Dendritic cell treated with granulocyte-macrophage colony-stimulating factor and Interleukin-4, amounts not matched to agents 40 ng/mL and 50 ng/mL, for 4 days (primary cell): Measurements from ENCODE around the gene GM2A.
"Not testable (repeated sequence)": the region's sequence is repeated elsewhere in the genome, so short reads cannot be mapped to it uniquely, and the experiment has no call there.

ENCODE experiments used
- H3K27ac Mint-ChIP-seq: one replicate; pipeline ENCODE4 v1.8.0; 2022; ENCODE audit warnings: mild to moderate bottlenecking, mixed read lengths
- H3K27me3 Mint-ChIP-seq: one replicate; pipeline ENCODE4 v1.8.0; 2022; ENCODE audit warnings: mild to moderate bottlenecking, mixed read lengths
- H3K36me3 Mint-ChIP-seq: one replicate; pipeline ENCODE4 v1.8.0; 2022; ENCODE audit warnings: low read depth, mixed read lengths
- H3K4me1 Mint-ChIP-seq: one replicate; pipeline ENCODE4 v1.8.0; 2022; ENCODE audit warnings: low read depth, mixed read lengths
- H3K4me3 Mint-ChIP-seq: one replicate; pipeline ENCODE4 v1.8.0; 2022; ENCODE audit warnings: mild to moderate bottlenecking, moderate library complexity, mixed read lengths
- H3K9me3 Mint-ChIP-seq: one replicate; pipeline ENCODE4 v1.8.0; 2022; ENCODE audit warnings: mixed read lengths
- intact Hi-C: fragments of 100-400 bp; cut with micrococcal nuclease; formaldehyde crosslinking; loops from one replicate; pipeline ENCODE4 v1.15.0; 2022

The GM2A gene

DNA sequence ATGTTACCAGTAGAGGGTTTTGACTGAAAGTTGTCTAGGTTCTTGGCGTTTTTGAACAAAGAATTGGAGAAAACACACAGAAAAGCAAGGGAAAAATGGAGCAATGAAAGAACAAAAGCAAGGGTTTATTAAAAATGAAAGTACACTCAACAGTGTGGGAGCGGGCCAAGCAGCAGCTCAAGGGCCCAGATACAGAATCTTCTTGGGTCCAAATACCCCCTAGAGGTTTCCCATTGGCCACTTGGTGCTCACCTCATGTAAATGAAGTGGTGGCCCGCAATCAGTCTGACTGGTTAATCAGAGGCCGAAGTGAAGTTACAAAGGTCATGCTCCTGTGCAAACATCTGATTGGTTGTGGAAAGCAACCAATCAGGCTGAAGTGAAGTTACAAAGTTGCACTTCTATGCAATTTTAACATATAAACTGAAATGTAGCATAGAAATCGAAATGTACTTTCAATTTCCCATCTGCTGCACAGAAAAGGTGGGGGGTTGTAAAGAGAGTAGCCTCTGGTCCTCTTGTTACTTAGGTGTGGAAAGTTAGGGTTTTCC, 1.9 kb upstream of the GM2A start:
- Mint-ChIP-seq H3K4me3 (no peak overlapping the region), H3K9me3 (no peaks in the 10 kb centered on the region), H3K27me3 (no peaks in the 10 kb centered on the region), H3K4me1 (peaks cover 34% of the 10 kb centered on the region), H3K36me3 (peaks cover 11% of the 10 kb centered on the region), H3K27ac (no peak overlapping the region)
- intact Hi-C loops = loop anchor here (10.0 kb wide), 1 partner anchor 504 kb away; the partner anchor contains the start of gene ATOX1

DNA sequence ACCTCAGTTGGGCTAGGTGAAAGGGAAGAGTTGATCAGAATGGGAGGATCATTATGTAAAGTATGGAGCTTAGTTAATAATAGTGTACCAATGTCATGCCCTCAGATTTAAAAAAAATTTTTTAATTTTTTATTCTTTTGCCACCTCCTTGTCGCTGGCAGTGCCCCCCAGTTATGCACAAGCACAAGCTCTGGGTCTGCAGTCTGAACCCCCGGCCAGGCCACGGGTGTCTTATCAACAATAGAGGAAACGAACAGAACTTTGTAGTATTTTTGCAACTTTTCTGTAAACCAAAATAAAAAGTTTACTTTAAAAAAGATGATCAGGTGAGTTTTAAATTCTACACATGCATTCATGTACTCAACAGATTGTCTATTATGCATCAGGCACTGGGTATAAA, 1.4 kb upstream of the GM2A start:
- intact Hi-C loops = loop anchor here (2.0 to 10.0 kb wide), 3 partner anchors 19 to 503 kb away; partner anchors contain the start of gene ATOX1
- Mint-ChIP-seq H3K27me3 (no peaks in the 10 kb centered on the region), H3K4me1 (peaks cover 37% of the 10 kb centered on the region), H3K36me3 (peaks cover 11% of the 10 kb centered on the region), H3K4me3 (no peak overlapping the region), H3K9me3 (no peaks in the 10 kb centered on the region), H3K27ac (peak overlapping the region; percentile 93)

DNA sequence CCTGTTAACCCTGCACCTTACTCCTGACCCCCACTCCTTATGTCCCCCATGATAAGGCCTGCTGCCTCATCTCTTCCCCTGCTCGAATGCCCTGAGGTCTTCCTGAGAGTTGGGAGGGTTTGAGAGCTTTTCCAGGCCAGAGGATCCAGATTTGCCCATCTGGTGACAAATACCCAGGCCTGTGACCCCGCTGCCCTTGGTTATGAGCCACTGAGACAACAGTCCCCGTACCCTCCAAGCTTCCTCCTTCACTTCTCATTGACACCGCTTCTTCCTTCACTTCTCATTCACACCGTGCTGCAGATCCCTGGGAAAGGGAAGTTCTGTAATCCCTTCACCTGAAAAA, 593 bp downstream of the GM2A start:
- Mint-ChIP-seq H3K36me3 (peaks cover 21% of the 10 kb centered on the region), H3K4me1 (peaks cover 56% of the 10 kb centered on the region), H3K27ac (peak overlapping the region; percentile 93), H3K9me3 (no peaks in the 10 kb centered on the region), H3K4me3 (peak overlapping the region; percentile 98), H3K27me3 (no peaks in the 10 kb centered on the region)
- intact Hi-C loops = loop anchor here (2.0 to 10.0 kb wide), 3 partner anchors 17 to 501 kb away; partner anchors contain the start of gene ATOX1

DNA sequence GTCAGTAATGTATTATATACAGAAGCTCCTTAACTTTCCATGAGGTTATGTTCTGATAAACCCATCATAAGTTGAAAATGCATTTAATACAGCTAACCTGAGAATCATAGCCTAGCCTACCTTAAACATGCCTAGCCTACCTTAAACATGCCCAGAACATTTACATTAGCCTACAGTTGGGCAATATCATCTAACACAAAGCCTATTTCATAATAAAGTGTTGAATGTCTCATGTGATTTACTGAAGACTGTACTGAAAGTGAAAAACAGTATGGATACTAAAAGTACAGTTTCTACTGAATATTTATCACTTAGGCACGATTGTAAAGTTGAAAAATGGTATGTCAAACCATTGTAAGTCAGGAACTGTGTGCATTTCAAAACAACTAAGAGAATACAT, 1.6 kb downstream of the GM2A start:
- intact Hi-C loops = loop anchor here (10.0 kb wide), 1 partner anchor 500 kb away; the partner anchor contains the start of gene ATOX1
- Mint-ChIP-seq H3K36me3 (peaks cover 31% of the 10 kb centered on the region), H3K27me3 (no peaks in the 10 kb centered on the region), H3K27ac (peak overlapping the region; percentile 99), H3K4me1 (peaks cover 66% of the 10 kb centered on the region), H3K9me3 (no peaks in the 10 kb centered on the region), H3K4me3 (peak overlapping the region; percentile 98)

DNA sequence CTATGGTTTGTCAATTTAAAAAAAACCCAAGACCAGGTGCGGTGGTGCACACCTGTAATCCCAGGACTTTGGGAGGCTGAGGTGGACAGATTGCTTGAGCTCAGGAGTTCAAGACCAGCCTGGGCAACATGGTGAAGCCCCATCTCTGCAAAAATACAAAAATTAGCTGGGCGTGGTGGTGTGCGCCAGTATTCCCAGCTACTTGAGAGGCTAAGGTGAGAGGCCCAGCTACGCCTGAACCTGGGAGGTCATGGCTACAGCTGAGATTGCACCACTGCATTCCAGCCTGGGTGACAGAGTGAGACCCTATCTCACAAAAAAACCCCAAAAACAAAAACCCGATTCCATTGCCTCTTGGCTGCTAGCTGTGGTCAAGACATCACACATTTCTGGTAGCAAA, 2.0 kb downstream of the GM2A start:
- H3K27me3 Mint-ChIP-seq, H3K4me3 Mint-ChIP-seq, H3K9me3 Mint-ChIP-seq: not testable (repeated sequence)
- intact Hi-C loops = loop anchor here (10.0 kb wide), 1 partner anchor 500 kb away; the partner anchor contains the start of gene ATOX1
- Mint-ChIP-seq H3K27ac (peak overlapping the region; percentile 99), H3K36me3 (peaks cover 36% of the 10 kb centered on the region), H3K4me1 (peaks cover 70% of the 10 kb centered on the region)

DNA sequence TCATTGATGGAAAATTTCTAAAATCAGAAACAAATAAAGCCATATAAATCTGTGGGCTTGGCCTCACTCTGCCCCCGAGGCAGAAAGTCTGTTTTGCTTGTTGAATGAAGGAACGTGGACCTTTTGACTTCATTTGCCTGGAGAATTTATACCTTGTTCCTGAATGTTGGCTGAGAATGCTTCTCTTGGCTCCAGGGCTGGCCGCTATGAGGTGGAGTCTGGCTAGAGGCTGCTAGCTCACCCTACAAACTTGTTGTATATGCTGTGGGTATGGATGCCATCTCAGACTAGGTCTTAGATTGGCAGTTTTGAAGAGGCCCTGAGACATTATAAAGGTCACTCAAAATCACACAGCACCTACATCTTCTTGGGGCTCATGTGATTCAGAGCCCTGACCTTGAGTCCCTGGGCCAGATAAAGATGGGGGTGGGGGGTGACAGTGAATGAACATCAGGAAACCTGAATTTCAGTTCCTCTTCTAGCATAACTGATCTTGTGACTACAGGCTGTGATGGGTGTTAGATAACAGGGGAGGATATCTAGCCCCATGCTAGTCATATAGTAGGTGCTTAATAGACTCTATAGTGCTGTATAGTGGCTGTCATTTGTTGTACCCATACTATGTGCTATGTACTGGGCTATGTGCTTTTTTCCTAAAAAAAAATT, 2.8 kb downstream of the GM2A start:
- Mint-ChIP-seq H3K27me3 (no peaks in the 10 kb centered on the region), H3K36me3 (peaks cover 39% of the 10 kb centered on the region), H3K27ac (peak overlapping the region; percentile 99), H3K4me3 (peak overlapping the region; percentile 13), H3K4me1 (peaks cover 67% of the 10 kb centered on the region), H3K9me3 (no peaks in the 10 kb centered on the region)
- intact Hi-C loops = loop anchor here (10.0 kb wide), 1 partner anchor 499 kb away; the partner anchor contains the start of gene ATOX1

DNA sequence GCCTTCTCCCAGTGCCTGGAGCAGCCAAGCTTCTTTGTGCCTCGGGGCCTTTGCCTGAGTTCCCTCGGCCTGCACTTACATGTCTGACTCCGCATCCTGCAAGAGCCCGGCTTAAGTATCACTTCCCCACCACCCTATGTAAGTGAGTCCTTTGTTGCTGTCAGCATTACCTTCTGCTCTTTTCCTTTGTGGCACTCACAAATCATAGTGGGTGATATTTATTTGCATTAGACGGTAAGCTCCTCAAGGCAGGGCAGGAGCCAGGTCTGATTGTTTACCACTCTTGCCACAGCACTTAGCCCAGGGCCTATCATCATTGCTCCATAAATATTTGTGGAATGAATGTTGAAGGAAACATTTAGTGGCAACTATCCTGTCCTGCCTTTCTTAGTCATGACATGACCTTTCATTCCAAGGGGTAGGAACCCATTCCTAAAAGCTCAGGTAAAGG, 4.8 kb downstream of the GM2A start:
- Mint-ChIP-seq H3K27me3 (no peaks in the 10 kb centered on the region), H3K4me3 (peak overlapping the region; percentile 62), H3K36me3 (peaks cover 39% of the 10 kb centered on the region), H3K27ac (peak overlapping the region; percentile 99), H3K4me1 (peaks cover 72% of the 10 kb centered on the region), H3K9me3 (no peaks in the 10 kb centered on the region)
- intact Hi-C loops = loop anchor here (10.0 kb wide), 1 partner anchor 497 kb away; the partner anchor contains the start of gene ATOX1

DNA sequence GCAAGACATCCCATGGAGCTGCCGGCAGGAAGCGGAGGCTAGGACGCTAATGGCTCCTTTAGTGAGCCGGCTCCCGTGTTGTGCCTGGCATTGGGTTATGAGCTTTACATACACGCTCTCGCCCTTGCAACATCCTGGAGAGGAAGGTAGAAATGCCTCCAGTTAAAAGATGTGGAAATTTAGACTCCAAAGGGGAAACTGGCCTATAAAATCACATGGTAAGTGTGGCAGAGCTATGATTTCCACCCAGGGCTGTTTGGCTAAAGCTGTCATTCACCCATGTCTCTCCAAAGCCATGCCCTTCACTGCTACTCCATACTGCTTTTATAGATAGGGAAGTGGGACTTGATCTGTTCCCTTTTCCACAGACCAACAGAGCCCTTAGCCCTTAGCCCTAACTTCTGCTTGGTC, 5.2 kb downstream of the GM2A start:
- peaks cover 76% of the 10 kb centered on the region for H3K4me1 Mint-ChIP-seq
- no peaks in the 10 kb centered on the region for H3K9me3 Mint-ChIP-seq
- intact Hi-C loops = loop anchor here (10.0 kb wide), 1 partner anchor 497 kb away; the partner anchor contains the start of gene ATOX1
- peak overlapping the region; percentile 99 for H3K27ac Mint-ChIP-seq
- peaks cover 37% of the 10 kb centered on the region for H3K36me3 Mint-ChIP-seq
- peak overlapping the region; percentile 62 for H3K4me3 Mint-ChIP-seq
- H3K27me3 Mint-ChIP-seq = no peaks in the 10 kb centered on the region

DNA sequence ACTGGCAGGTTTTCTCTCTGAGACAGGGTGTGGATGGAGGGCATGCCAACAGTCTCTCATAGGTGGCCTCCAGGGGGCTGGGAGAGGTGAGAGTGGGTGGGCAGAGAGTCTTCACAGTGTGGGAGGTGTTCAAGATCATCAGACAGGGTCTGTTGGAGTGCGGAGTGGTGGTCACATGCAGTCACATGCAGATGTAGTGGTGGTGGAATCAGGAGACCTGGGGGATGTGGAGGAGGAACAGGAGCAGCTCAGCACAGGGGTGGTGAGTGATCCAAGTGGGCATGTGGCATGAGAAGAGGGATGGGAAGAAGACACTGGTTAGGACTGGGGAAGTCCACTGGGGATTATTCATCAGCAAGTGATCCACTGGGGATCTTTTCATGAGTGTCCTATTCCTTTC, 5.8 kb downstream of the GM2A start:
- Mint-ChIP-seq H3K27ac (peak overlapping the region; percentile 99), H3K9me3 (no peaks in the 10 kb centered on the region), H3K4me1 (peaks cover 77% of the 10 kb centered on the region), H3K4me3 (peak overlapping the region; percentile 40), H3K36me3 (peaks cover 31% of the 10 kb centered on the region), H3K27me3 (no peaks in the 10 kb centered on the region)
- intact Hi-C loops = loop anchor here (10.0 kb wide), 1 partner anchor 496 kb away; the partner anchor contains the start of gene ATOX1

DNA sequence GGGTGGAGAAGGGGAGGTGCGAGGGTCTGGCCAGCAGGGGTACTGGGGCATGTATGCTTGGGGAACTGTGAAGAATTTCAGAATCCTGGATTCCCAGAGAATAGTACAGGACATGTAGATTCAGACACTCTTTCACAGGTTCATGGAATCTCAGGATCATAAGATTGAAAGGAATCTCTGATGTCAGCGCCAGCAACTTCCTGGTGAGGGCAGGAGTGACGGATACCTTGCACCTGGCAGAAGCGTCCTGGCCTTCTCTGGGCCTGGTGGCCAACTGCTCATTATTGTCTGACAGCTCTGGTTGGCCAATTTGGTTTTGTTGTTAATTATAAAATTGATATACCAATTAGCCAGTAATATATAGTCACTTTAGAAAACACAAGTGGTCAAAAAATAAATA, 6.9 kb downstream of the GM2A start:
- Mint-ChIP-seq H3K4me1 (peaks cover 77% of the 10 kb centered on the region), H3K27ac (peak overlapping the region; percentile 99)

DNA sequence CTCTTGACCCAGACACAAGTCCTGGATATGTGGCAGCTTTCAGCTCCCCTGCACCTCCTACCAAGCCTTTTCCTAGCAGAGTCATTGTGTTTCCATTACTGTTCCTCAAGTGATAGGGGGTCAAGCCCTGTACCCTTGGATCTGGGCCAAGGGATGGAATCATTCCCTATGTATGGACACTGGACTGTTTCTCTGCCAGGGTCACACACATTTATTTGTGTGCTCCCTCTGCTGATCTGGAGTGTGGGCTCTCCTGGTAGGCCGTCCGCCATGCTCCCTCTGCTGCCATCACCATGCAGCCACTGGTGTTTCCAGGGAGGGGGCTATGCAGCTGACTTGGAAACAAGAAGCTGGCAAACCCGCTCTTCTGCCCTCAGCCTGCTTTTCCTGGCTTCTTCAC, 9.5 kb downstream of the GM2A start:
- no peaks in the 10 kb centered on the region for H3K27me3 Mint-ChIP-seq
- no peak overlapping the region for H3K27ac Mint-ChIP-seq
- H3K4me1 Mint-ChIP-seq = peaks cover 57% of the 10 kb centered on the region
- no peaks in the 10 kb centered on the region for H3K9me3 Mint-ChIP-seq
- H3K4me3 Mint-ChIP-seq = no peak overlapping the region
- H3K36me3 Mint-ChIP-seq = peaks cover 22% of the 10 kb centered on the region
- intact Hi-C loops = no loop called here

More for the DNA sequence above, 6.9 kb downstream of the GM2A start:
- peaks cover 28% of the 10 kb centered on the region for H3K36me3 Mint-ChIP-seq
- intact Hi-C loops = loop anchor here (10.0 kb wide), 1 partner anchor 495 kb away; the partner anchor contains the start of gene ATOX1
- no peak overlapping the region for H3K4me3 Mint-ChIP-seq
- no peaks in the 10 kb centered on the region for H3K9me3 Mint-ChIP-seq
- no peaks in the 10 kb centered on the region for H3K27me3 Mint-ChIP-seq

DNA sequence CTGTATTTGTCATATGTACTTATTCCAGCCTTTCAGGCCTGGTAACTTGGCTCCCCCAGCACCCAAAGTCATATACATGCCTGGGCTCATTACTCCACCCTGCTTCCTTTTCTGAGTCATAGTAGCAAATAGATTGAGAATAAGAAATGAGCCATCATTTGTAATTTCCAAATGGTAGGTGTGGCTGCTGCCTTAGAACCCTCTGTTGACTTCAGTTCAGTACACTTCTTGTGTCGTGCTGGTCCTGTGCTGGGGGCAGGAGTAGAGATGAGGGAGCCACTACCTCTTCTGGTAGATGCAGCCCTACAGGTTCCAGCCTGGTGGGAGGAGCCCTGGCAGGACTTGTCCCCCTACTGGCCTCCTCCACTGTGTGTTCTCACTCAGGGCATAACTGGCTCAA, 11.1 kb downstream of the GM2A start:
- H3K36me3 Mint-ChIP-seq = peaks cover 12% of the 10 kb centered on the region
- H3K4me1 Mint-ChIP-seq = peaks cover 41% of the 10 kb centered on the region
- H3K27me3 Mint-ChIP-seq = no peaks in the 10 kb centered on the region
- peak overlapping the region; percentile 71 for H3K27ac Mint-ChIP-seq
- no peak overlapping the region for H3K4me3 Mint-ChIP-seq
- intact Hi-C loops = no loop called here
- H3K9me3 Mint-ChIP-seq = no peaks in the 10 kb centered on the region

DNA sequence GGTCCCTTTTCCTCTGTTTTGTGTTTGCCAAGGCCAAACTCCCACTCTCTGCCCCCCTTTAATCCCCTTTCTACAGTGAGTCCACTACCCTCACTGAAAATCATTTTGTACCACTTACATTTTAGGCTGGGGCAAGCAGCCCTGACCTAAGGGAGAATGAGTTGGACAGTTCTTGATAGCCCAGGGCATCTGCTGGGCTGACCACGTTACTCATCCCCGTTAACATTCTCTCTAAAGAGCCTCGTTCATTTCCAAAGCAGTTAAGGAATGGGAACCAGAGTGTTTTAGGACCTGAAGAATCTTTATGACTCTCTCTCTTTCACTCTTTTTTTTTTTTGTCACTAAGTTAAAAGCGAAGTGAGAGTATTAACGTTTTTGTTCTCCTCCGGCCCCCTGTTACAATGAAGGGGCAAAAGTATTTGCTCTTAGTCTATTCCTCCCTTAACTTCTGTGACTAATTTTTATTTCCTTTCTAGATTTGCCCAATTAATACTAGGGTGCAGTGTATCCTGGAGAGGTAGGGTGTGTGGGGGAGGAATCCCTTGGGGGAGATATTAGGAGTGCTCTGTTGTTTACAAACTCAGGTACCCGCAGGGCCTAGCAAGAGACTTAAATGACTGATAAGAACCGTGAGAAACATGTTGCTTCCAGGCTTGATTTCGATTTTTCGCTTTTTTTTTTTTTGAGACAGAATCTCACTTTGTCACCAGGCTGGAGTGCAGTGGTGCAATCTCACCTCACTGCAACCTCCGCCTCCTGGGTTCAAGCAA, 14.7 kb downstream of the GM2A start:
- no peaks in the 10 kb centered on the region for H3K27me3 Mint-ChIP-seq
- no peak overlapping the region for H3K4me3 Mint-ChIP-seq
- peaks cover 25% of the 10 kb centered on the region for H3K4me1 Mint-ChIP-seq
- H3K36me3 Mint-ChIP-seq = no peaks in the 10 kb centered on the region
- intact Hi-C loops = no loop called here
- no peaks in the 10 kb centered on the region for H3K9me3 Mint-ChIP-seq
- H3K27ac Mint-ChIP-seq = no peak overlapping the region

DNA sequence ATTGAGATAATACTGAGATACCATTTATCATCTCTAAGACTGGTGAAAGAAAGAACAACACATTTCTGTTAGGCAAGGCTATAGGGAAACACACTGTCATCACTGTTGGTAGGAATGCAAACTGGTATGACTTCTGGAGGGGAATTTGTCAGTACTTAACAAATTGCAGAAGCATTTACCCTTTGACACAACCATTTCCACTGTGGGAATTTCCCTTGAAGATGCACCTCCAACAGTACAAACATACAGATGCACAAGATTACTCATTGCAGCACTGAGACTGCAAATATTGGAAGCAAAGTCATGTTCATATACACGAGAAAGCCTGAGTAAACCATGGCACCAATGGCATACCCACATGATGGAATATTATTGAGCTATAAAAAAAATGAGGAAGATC, 17.6 kb downstream of the GM2A start:
- no peak overlapping the region for H3K4me3 Mint-ChIP-seq
- H3K4me1 Mint-ChIP-seq = no peaks in the 10 kb centered on the region
- H3K9me3 Mint-ChIP-seq = no peaks in the 10 kb centered on the region
- H3K27me3 Mint-ChIP-seq = peaks cover 4% of the 10 kb centered on the region
- intact Hi-C loops = loop anchor here (2.0 kb wide), 1 partner anchor 18 kb away; the partner anchor contains the start of gene GM2A
- no peaks in the 10 kb centered on the region for H3K36me3 Mint-ChIP-seq
- H3K27ac Mint-ChIP-seq = no peak overlapping the region
